Head of caudate nucleus (tissue), 42 donors: ENCODE results near the gene SNTB2.
"Not testable (repeated sequence)": the region's sequence is repeated elsewhere in the genome, so short reads cannot be mapped to it uniquely, and the experiment has no call there.

ENCODE experiments used
- DNase-seq, 42 donors: peaks; one replicate each; pipeline versions ENCODE4 v3.0.0 to v3.0.0-alpha.2; 2020 to 2021; ENCODE audit warnings: mixed read lengths in 7 of 42
- intact Hi-C: fragments of 100-400 bp; cut with DNase I; formaldehyde crosslinking; loops from one replicate; pipeline ENCODE4 v1.15.0; 2022

SNTB2 gene

DNA sequence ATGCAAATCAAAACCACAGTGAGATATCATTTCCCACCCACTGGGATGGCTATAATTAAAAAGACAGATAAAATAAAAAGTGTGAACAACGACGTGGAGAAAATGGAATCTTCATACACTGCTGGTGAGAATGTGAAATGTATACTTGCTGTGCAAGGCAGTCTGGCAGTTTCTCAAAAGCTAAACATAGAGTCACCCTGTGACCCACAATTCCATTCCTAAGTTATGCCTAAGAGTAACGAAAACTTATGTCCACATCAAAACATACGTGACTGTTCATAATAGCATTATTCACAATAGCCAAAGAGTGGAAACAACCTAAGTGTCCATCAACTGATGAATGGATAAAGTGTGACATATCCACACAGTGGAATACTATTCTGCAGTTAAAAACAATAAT, 86.0 kb downstream of the SNTB2 start:
- no peak for DNase-seq
- intact Hi-C loops, result no loop called here

DNA sequence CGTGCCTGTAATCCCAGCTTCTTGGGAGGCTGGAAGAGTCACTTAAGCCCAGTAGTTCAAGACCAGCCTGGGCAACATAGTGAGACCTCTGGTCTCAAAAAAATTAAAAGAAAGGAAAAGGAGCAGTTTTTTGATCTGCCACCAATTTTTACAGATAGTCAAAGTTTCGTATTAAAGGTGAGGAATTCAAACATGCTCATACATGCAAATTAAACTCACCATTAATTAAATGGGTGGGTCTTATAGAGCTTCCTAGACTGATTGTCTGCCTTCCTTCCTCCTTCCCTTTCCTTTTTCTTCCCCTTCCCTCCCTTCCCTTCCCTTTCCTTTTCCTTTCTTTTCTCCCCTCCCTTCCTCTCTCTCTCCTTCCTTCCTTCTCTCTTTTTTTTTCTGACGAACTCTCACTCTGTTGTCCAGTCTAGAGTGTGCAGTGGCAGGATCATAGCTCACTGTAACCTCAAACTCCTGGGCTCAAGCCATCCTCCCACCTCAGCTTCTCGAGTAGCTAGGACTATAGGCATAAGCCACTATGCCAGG, 87.8 kb downstream of the SNTB2 start:
- intact Hi-C loops, result no loop called here
- no peak for DNase-seq

DNA sequence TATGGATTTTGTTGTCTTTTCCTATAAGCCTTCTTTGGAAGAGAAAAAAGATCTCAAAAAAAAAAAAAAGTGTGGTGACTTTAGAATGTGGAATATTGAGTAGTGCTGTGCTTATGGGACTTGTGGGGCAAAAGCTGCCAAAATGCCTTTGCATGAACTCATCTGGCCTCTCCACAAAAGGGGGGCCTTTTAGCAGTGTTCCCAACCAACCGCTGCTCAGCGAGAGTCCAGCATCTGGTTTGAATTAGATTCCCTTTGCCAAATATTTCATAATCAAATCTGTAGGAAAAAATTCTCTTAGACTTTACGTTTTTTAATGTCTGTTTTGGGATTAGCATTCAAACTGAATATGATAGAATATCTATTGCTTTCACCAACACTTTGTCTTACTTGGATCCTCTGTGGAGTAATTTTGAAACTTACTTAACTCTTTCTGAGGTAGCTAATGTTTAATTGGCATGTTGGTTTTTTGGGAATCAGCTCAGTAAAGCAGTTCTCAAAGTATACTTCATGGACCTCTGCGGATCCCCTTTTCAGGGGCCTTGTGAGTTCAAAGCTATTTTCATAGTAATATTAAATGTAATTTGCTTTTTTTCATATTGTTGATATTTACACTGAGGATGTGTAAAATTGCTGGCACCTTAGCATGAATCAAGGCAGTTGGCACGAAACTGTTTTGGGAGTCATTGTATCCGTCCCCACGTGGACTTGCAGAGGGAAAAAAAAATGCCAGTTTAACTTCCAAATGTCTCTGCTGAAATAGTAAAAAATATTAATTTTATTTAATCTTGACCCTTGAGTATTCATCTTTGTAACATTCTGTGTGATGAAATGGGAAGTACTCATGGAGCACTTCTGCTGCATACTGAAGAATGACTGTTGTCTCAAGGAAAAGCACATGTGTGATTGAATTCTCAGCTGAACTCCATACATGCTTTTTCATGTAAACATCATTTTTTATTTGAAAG, 89.5 kb downstream of the SNTB2 start:
- DNase-seq, result peak in 3 of 42 donors; percentile 2 to 47 (median 5)
- intact Hi-C loops, result no loop called here

DNA sequence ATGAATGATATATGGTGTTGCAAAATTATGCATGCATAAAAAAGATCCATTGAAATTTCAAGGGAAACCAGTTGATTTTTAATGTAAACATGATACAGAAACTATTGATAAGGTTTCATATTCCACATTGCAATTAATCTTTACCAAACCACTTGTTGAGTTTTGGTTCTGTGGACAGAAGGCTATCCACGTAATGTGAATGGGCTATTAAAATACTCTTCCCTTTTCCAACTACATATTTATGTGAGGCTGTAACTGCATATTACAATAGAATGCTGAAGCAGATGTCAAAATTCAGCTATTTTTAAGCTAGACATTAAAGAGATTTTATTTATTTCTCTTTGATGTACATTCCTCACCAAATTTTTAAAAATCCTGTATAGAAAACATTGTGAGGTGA, 90.4 kb downstream of the SNTB2 start:
- intact Hi-C loops, result no loop called here
- no peak for DNase-seq

DNA sequence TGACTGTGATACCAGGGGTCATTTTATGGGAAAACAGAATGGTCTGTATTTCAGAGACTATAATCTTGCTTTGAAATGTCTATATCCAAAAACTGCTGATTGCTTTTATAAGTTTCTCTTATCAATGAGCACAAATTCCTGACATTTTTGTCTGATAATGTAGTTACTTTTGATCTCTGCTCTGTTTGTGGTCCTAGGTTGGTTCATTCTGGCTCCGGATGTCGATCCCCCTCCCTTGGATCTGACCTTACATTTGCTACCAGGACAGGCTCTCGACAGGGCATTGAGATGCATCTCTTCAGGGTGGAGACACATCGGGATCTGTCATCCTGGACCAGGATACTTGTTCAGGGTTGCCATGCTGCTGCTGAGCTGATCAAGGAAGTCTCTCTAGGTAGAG, 96.9 kb downstream of the SNTB2 start:
- intact Hi-C loops, result loop anchor here (10.0 kb wide), 1 partner anchor 129 kb away; no protein-coding TSS in a partner anchor
- DNase-seq, result no peak

DNA sequence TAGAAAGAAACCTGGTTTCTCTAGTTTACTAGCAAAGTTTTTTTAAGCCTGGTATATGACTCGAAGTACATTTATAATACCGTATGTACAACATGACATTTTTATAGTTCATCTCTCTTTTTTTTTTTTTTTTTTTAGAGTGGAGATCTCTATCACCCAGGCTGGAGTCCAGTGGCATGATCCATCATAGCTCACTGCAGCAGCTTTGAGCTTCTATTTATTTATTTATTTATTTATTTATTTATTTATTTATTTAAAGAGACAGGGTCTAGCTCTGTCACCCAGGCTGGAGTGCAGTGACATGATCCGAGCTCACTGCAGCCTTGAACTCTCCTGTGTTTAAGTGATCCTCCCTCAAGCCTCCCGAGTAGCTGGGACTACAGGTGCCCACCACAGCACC, 98.3 kb downstream of the SNTB2 start:
- intact Hi-C loops, result loop anchor here (10.0 kb wide), 1 partner anchor 130 kb away; no protein-coding TSS in a partner anchor
- DNase-seq, result no peak

DNA sequence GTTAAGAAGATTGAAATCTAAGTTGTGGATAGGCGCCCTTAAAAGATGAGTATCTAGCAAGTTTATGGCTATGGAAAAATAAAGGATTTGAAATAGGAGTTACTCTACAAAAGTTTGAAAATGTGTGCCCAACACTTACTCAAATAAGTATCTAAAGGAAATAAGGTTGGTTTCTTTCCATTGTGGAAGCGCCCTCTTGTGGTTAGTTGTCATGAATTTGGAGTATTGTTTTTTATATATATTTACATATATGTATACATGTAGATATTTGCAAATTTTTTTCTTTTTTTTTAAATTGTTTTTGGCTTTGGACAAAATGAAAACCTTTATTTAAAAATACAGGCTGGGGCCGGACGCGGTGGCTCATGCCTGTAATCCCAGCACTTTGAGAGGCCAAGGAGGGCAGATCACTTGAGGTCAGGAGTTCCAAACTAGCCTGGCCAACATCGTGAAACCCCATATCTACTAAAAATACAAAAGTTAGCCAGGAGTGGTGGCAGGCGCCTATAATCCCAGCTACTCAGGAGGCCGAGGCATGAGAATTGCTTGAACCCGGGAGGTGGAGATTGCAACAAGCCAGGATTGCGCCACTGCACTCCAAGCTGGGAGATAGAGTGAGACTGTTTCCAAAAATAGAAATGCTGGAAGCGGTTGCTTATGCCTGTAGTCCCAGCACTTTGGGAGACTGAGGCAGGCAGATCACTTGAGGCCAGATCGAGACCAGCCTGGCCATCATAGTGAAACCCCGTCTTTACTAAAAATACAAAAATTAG, 100.2 kb downstream of the SNTB2 start:
- intact Hi-C loops, result loop anchor here (10.0 kb wide), 1 partner anchor 132 kb away; no protein-coding TSS in a partner anchor
- peak in 16 of 42 donors; percentile 12 to 78 (median 36) for DNase-seq

DNA sequence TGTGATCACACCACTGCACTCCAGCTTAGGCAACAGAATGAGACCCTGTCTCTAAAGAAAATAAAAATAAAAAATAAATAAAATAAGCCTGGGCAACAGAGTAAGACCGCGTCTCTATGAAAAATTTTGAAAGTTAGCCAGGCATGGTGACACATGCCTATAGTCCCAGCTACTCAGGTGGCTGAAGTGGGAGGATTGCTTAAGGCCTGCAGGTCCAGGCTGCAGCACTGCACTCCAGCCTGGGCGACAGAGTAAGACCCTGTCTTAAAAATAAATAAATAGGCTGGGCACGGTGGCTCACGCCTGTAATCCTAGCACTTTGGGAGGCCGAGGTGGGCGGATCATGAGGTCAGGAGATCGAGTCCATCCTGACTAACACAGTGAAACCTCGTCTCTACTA, 104.7 kb downstream of the SNTB2 start:
- intact Hi-C loops, result not testable (repeated sequence)

DNA sequence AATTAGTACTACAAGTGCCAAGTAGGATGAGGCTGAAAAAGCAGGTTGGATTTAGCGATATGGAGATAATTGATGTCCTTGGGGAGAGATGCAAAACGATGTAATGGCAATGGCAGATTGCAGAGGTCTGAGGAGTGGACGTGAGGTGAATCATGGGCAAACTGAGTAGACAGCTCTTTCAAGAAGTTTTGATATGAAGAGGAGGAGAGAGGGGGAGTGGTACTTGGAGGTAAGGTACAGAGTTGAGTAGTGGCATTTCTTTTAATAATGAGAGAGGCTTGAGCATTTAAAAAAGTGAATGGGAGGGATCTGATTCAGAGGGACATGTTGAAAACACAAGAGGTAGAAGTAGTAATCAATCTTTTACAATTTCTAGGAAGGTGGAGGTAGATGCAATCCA, 106.4 kb downstream of the SNTB2 start:
- intact Hi-C loops, result no loop called here
- no peak for DNase-seq

More for the DNA sequence above, 104.7 kb downstream of the SNTB2 start:
- not testable (repeated sequence) for DNase-seq

DNA sequence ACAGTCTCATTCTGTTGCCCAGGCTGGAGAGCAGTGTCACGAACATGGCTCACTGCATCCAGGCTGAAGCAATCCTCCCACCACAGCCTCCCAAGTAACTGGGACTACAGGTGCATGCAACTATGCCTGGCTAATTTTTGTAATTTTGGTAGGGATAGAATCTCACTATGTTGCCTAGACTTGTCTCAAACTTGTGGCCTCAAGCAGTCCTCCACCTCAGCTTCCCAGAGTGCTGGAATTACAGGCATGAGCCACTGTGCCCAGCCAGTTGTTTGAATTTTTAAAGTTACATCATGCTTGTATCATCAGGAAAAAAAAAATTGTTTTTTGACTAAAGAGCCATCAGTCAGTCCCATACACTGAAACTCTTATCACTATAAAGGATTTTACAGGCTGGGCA, 107.1 kb downstream of the SNTB2 start:
- intact Hi-C loops, result no loop called here
- no peak for DNase-seq

DNA sequence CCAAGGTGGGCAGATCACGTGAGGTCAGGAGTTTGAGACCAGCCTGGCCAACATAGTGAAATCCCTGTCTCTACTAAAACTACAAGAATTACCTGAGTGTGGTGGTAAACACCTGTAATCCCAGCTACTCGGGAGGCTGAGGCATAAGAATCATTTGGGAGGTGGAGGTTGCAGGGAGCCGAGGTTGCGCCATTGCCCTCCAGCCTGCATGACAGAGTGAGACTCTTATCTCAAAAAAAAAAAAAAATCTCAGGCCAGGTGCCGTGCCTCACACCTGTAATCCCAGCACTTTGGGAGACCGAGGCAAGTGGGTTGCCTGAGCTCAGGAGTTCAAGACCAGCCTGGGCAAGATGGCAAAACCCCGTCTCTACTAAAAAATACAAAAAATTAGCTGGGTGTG, 109.8 kb downstream of the SNTB2 start:
- intact Hi-C loops, DNase-seq: not testable (repeated sequence)

DNA sequence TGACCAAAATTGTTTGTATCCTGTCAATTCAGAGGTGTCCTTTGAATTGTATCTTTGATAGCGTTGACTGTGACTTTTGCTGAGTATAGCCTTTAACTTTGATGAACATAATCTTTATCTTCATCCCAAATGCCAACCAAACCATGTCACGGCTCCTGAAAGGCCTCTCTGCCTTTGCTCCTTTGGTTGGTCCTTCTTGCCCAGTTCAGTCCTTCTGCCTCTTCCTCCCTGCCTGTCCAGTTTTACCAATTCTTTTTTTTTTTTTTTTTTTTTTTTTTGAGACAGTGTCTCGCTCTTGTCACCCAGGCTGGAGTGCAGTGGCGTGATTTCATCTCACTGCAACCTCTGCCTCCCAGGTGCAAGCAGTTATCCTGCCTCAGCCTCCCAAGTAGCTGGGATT, 111.3 kb downstream of the SNTB2 start:
- intact Hi-C loops, result no loop called here
- DNase-seq, result no peak

DNA sequence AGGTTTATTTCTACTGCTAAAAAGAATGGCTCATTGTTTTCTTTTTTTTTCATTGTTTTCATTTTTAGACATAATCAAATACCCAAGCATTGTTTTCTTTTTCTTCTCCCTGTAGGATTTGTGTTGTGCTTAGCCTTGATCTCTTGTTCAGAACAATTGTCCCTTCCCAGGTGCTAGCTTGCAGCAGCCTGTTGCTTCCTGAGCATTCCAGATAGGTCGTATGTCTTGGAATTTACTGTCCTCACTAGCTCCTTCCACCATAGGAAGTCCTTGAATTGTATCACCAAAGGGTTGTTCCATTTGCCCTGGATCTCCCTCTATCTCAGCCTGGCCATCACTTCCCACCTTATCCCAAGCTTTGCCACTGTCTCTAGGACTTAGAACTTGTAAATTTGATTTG, 114.2 kb downstream of the SNTB2 start:
- peak in 1 of 42 donors; percentile 2 for DNase-seq

DNA sequence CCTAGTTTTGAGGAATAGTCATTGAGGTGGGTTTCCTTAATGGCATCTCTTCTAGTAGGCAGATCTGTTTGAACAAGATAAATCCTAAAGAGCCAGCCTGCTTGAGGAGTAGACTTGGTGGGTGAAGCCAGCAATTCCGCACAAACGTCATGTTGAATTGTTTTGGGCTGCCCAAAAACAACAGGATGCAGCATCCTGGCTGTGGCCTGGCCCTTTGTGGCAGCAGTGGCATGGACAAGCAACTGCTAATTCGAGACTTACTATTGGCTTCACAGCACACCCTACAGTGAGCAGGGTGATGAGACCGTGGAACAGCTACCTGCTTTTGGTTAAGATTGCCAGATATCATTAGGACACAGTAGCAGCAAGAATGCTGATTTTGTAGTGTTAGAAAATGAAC, 114.9 kb downstream of the SNTB2 start:
- peak in 3 of 42 donors; percentile 12 to 18 (median 18) for DNase-seq
- intact Hi-C loops, result no loop called here

More for the DNA sequence above, 114.2 kb downstream of the SNTB2 start:
- intact Hi-C loops, result no loop called here

DNA sequence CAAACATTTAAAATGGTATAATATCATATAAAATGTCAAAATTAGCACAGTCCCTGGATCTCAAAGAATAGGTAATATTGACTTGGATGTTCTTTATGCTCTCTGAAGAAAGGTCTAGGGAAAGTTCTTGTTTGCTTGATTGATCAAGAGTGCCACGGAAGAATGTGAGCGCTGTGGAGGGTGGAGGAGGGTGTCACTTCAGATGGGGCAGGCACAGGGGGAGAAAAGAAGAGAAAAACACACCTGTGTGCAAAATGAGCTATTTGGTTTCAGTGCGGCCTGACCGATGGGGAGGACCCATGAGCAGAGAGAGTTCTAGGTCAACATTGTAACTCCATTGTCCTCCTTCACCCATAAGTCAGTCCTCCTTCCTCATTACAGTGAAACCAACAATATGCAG, 115.3 kb downstream of the SNTB2 start:
- intact Hi-C loops, result no loop called here
- peak in 2 of 42 donors; percentile 10 to 26 for DNase-seq

DNA sequence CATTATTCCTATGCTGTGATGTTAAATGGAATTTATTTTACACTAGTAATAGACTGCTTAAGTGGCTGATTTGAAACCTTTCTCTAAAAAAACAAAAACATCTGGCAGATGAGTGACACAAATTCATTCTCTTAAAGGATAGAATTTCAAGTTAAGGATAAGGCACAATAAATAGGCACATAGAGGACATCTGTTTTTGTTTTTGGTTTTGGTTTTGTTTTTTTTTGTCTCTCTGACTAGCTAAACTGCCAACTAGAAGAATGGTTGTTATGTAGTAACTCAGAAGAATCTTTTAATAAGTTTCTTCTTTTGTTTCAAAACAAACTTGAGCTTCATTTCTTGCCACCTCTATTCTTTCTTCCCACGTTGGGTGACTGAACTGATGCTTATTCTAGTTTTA, 119.1 kb downstream of the SNTB2 start:
- intact Hi-C loops, result no loop called here
- DNase-seq, result no peak

DNA sequence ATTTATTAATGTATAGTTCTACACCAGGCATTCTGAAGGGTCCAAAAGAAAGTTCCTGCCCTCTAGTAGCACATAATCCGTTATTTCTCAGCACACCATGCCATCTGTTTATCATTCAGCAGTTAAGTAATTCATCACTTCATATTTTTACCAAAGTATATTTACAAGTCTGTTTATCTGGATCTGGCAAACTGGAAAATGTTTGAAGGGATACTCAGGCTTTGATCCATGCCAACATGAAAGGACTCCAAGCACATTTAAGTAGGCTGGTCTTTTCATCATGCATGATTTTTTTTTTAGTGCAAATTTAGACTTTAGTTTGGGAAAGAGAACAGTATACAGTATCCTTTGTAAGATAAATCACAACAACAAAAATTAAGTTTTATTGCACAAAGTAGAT, 120.1 kb downstream of the SNTB2 start:
- intact Hi-C loops, result no loop called here
- DNase-seq, result no peak

DNA sequence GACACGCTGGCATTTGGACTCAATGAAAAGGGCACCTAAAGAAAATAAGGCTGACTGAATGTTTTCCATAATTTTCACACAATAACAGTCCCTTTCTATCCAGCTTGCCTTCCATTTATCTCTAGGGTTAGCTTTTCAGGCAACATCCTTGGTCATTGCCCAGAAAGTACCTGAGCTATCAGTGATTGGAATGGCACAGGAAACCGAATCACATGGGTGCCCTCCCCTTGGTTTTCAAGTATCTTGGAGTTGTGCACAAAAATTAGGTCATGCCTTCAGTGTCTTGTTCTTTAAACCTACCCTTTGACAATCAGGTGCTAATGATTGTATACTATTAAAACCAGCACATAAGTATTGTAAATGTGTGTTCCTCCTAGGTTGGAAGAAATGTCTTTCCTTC, 120.9 kb downstream of the SNTB2 start:
- peak in 3 of 42 donors; percentile 2 to 21 (median 6) for DNase-seq
- intact Hi-C loops, result no loop called here

DNA sequence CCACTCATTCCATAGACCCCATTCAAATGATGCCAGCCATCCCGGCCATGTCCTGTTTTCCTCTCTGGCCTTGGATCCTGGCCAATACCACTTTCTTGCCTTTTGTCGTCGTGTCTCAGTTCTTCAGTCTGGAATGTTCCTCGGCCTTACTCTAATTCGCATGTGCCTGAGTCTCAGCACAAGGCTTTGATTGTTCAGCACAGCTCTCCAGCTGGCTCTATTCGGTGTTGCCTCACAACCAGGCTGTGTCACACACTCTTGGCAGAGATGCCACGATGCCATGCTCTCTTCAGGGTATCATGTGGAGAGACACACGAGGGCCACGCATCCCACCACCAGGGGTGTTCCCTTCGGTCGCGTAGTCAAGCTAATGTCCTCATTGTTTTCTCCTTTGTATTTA, 122.4 kb downstream of the SNTB2 start:
- intact Hi-C loops, result no loop called here
- DNase-seq, result peak in 35 of 42 donors; percentile 34 to 80 (median 56)
